A673 (cell line): ENCODE results near the gene CSTPP1.
"Not testable (repeated sequence)": the region's sequence is repeated elsewhere in the genome, so short reads cannot be mapped to it uniquely, and the experiment has no call there.

Experiments used
- EZH2 ChIP-seq: fragments of 200-600 bp; sonication (generic); IDR thresholded peaks from 2 replicates; pipeline ENCODE4 v1.6.1; 2017; ENCODE audit warnings: borderline replicate concordance, low read depth, mild to moderate bottlenecking, mixed read lengths, antibody characterized with exemption, low read length; ENCODE audit not compliant: poor library complexity, severe bottlenecking
- TF ChIP-seq, protein P1 (sequence below): fragments of 300-800, 200-600 bp; sonication (generic); conservative IDR thresholded peaks from 2 replicates; pipeline ENCODE4 v1.5.1; 2017; ENCODE audit warnings: low read depth, mild to moderate bottlenecking, antibody characterized with exemption, low read length, moderate library complexity, mixed read lengths

GRCh38 chr11:47096871-47097270, 160.3 kb downstream of the CSTPP1 start:
- TF ChIP-seq EZH2: not testable (repeated sequence)
- TF ChIP-seq, protein P1, sequence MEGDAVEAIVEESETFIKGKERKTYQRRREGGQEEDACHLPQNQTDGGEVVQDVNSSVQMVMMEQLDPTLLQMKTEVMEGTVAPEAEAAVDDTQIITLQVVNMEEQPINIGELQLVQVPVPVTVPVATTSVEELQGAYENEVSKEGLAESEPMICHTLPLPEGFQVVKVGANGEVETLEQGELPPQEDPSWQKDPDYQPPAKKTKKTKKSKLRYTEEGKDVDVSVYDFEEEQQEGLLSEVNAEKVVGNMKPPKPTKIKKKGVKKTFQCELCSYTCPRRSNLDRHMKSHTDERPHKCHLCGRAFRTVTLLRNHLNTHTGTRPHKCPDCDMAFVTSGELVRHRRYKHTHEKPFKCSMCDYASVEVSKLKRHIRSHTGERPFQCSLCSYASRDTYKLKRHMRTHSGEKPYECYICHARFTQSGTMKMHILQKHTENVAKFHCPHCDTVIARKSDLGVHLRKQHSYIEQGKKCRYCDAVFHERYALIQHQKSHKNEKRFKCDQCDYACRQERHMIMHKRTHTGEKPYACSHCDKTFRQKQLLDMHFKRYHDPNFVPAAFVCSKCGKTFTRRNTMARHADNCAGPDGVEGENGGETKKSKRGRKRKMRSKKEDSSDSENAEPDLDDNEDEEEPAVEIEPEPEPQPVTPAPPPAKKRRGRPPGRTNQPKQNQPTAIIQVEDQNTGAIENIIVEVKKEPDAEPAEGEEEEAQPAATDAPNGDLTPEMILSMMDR: not testable (repeated sequence)
